Esophagus squamous epithelium (tissue), 5 donors: ENCODE measurements around the gene TSPAN5. TPM values are rescaled to one million over a fixed set of nuclear protein-coding genes. Genes with fewer than 3 reads are reported as not detected.

Source experiments
- DNase-seq: peaks from one replicate; lab custom pipeline; 2025; lab: John Stamatoyannopoulos, UW
- H3K27ac ChIP-seq, 4 donors: fragments of 200-600 bp; sonication (generic); one replicate each; pipeline ENCODE4 v1.5.1; 2016 to 2019; ENCODE audit warnings: mild to moderate bottlenecking in 1 of 4
- H3K27me3 ChIP-seq, 4 donors: fragments of 200-600 bp; sonication (generic); 1 replicate in 3 of 4; 2 replicates in 1 of 4; pipeline versions ENCODE4 v1.5.1 to v1.6.0; 2017 to 2021; ENCODE audit warnings: antibody characterized with exemption in 1 of 4
- H3K36me3 ChIP-seq, 3 donors: fragments of 200-600 bp; sonication (generic); one replicate each; pipeline ENCODE4 v1.5.1; 2016 to 2019
- H3K4me1 ChIP-seq, 3 donors: fragments of 200-600 bp; sonication (generic); one replicate each; pipeline ENCODE4 v1.5.1; 2017 to 2019
- H3K4me3 ChIP-seq, 4 donors: fragments of 200-600 bp; sonication (generic); 1 replicate in 3 of 4; 2 replicates in 1 of 4; pipeline ENCODE4 v1.5.1; 2016 to 2019; ENCODE audit warnings: mild to moderate bottlenecking in 2 of 4, moderate library complexity in 1 of 4
- H3K9me3 ChIP-seq, 3 donors: fragments of 200-600 bp; sonication (generic); one replicate each; pipeline ENCODE4 v1.5.1; 2016 to 2019
- POLR2A ChIP-seq, 4 donors: fragments of 450-650 bp; IDR thresholded peaks; one replicate each; pipeline ENCODE4 v1.6.1; 2017; ENCODE audit warnings: antibody characterized with exemption in 4 of 4, mild to moderate bottlenecking in 4 of 4, moderate library complexity in 3 of 4
- WGBS, 2 donors: methylation state at CpG; one replicate each; pipeline ENCODE4 v1.1.5; 2018; 5-methylcytosine and 5-hydroxymethylcytosine counted together
- intact Hi-C: fragments of 100-400 bp; cut with DNase I; formaldehyde crosslinking; loops from one replicate; pipeline ENCODE4 v1.15.0; 2022
- total RNA-seq, 4 donors: library from RNA; depleted of rRNA; stranded (reverse); fragments of >200 nt; gene quantifications; one replicate each; pipeline ENCODE4 v1.1.0, GENCODE V29; 2016
- TF ChIP-seq, protein P1 (sequence below), 6 experiments: fragments of 450-650 bp in 4 of 6; fragments of 200-600 bp in 2 of 6; sonication (generic) in 2 of 6; IDR thresholded peaks; one replicate each; pipeline ENCODE4 v1.5.1; 2016 to 2019; ENCODE audit warnings: antibody characterized with exemption in 6 of 6, mild to moderate bottlenecking in 4 of 6, moderate library complexity in 4 of 6
- donor health status: DM: yes; HTN: yes; CAD: no.

Gene TSPAN5
- total RNA-seq, 4 donors from 2014 or later: 10.9 to 19.0 (median 13.9) TPM

DNA sequence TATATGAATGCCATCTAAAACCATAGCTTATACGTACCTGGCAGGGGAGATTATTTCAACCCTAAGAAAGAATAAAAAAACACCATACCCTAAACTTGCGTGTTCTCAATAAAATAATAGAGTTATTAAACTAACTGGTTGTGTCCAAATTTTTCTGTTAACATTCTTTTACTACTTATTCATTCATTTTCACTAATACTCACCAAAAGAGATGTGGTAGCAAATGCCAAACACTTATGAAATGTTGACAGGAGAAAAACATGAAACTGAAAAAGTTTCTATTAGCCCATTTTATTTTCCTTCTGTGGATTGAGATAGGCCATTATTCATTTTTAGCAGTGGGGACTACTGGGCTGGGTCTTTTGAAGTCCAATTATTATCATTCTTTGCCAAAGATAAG lies 102.0 kb downstream of the TSPAN5 start:
- Histone ChIP-seq H3K27ac (no peak overlapping the region), H3K36me3 (no peaks in the 10 kb centered on the region), H3K4me1 (peaks cover 0 to 12% (median 4%) of the 10 kb centered on the region in 3 donors), H3K9me3 (no peaks in the 10 kb centered on the region), H3K27me3 (no peaks in the 10 kb centered on the region), H3K4me3 (no peak overlapping the region)
- WGBS, 2 donors: 92 to 94% methylated on average over 2 of the region's 2 CpGs
- no peak for DNase-seq
- no peak for TF ChIP-seq POLR2A (IDR thresholded peaks at IDR 0.05)
- TF ChIP-seq, protein P1, sequence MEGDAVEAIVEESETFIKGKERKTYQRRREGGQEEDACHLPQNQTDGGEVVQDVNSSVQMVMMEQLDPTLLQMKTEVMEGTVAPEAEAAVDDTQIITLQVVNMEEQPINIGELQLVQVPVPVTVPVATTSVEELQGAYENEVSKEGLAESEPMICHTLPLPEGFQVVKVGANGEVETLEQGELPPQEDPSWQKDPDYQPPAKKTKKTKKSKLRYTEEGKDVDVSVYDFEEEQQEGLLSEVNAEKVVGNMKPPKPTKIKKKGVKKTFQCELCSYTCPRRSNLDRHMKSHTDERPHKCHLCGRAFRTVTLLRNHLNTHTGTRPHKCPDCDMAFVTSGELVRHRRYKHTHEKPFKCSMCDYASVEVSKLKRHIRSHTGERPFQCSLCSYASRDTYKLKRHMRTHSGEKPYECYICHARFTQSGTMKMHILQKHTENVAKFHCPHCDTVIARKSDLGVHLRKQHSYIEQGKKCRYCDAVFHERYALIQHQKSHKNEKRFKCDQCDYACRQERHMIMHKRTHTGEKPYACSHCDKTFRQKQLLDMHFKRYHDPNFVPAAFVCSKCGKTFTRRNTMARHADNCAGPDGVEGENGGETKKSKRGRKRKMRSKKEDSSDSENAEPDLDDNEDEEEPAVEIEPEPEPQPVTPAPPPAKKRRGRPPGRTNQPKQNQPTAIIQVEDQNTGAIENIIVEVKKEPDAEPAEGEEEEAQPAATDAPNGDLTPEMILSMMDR (IDR thresholded peaks at IDR 0.05): no peak
- intact Hi-C loops: no loop called here

DNA sequence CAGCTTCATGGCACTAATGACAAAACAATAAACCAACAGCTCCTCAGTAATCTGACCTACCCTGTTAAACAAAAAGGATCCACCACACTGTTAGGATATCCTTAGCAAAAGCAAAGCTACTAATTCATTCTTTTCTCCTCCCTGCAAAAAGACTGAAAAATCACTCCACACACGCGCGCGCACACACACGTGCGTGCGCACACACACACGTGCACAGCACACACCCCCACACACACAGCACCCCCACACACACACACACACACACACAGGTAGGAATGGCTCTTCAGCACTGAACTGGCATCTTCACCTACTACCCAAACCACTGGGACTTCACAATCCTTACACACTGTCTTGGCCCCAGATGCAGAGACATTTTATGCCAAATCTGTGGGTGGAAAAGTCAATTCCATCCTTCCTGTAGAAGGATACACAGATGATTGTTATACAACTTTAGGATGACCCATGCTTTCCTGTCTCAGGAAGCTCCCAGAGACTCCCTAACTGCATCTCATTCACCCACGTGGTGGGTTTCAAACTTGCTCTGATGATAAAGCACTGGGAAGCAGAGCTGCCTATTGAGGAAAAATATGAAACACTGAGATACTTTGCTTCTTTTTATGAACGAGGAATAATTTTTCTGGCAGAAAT lies 102.5 kb downstream of the TSPAN5 start:
- H3K27ac ChIP-seq: no peak overlapping the region
- peaks cover 0 to 10% (median 4%) of the 10 kb centered on the region in 3 donors for H3K4me1 ChIP-seq
- 76 to 77% methylated on average over 10 of the region's 10 CpGs for WGBS, 2 donors

DNA sequence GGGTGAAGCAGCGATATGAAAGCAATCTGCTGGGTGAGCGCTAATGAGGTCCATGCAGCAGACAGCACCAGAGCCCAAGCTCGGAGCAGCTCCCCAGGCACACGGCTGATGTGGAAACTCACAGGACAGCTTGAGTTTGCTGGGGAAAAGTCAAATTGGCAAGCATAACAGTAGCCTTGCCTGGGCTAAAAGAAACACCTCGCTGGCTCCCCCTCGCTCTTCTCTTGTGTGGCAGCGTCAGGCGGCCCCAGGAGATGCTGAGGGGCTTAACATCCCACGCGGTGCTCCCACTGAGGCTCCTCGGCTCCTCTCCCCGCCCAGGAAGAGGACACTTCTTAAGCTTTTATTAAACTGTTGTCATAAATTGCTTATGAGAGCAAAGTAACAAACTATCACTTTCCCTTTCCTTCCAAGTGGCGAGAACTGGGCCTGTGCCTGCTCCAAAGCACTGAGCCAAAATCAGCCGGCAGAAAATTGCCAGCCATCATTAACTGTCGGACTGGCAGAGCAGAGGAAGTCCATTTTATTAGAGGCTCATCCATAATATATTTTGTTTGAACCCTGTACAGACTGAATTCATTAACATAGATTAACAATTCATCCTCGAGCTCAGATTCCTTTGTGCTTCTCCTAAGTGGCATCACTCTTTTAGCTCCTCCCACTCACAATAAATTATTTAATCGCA lies 111.4 kb downstream of the TSPAN5 start:
- TF ChIP-seq, protein P1 (IDR thresholded peaks at IDR 0.05): peak in 2 of 6 experiments; percentile 13 to 27
- TF ChIP-seq POLR2A (IDR thresholded peaks at IDR 0.05): no peak
- no peak for DNase-seq
- intact Hi-C loops: no loop called here
- Histone ChIP-seq H3K4me3 (peak overlapping the region; percentile 18 to 61 (median 39)), H3K9me3 (no peaks in the 10 kb centered on the region), H3K4me1 (peaks cover 0 to 19% (median 0%) of the 10 kb centered on the region in 3 donors), H3K36me3 (no peaks in the 10 kb centered on the region), H3K27ac (peak overlapping the region; percentile 69 to 79 (median 73)), H3K27me3 (no peaks in the 10 kb centered on the region)
- WGBS, 2 donors: 20 to 30% methylated on average over 13 to 14 of the region's 17 CpGs

More for the DNA sequence above, 102.5 kb downstream of the TSPAN5 start:
- Histone ChIP-seq H3K36me3 (no peaks in the 10 kb centered on the region), H3K9me3 (no peaks in the 10 kb centered on the region), H3K4me3 (no peak overlapping the region), H3K27me3 (no peaks in the 10 kb centered on the region)
- TF ChIP-seq, protein P1 (IDR thresholded peaks at IDR 0.05): no peak
- TF ChIP-seq POLR2A (IDR thresholded peaks at IDR 0.05): no peak
- no peak for DNase-seq
- intact Hi-C loops: no loop called here

DNA sequence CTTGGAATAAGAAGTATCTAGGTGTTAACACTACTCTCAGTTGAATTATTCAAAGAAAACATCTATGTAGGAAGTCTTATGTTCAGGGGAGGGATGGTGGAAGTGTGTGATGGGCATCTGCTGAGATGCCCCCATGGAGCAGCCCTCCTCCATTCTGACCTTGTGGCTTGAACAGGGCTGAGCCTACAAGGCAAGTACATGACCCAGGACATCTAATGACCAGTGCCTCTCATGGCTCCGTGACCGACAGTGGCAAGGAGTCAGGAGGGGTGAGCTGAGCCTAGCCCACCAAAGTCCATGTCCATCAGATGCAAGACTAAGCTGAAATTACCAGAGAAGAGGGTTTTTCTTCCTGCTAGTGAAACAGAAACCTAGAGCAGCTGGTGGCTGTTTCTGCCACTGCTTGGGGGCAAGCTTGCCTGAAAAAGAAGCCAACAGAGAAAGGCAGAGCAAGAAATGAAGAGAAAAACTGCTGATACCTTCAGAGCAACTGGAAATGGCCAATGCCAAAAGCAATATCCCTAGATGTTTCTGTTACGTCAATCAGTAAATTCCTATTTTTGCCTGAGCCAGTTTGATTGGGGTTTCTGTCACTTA lies 113.5 kb downstream of the TSPAN5 start:
- Histone ChIP-seq H3K4me3 (no peak overlapping the region), H3K9me3 (no peaks in the 10 kb centered on the region), H3K27ac (no peak overlapping the region), H3K4me1 (peaks cover 0 to 40% (median 6%) of the 10 kb centered on the region in 3 donors), H3K27me3 (no peaks in the 10 kb centered on the region), H3K36me3 (no peaks in the 10 kb centered on the region)
- TF ChIP-seq, protein P1 (IDR thresholded peaks at IDR 0.05): no peak
- no peak for TF ChIP-seq POLR2A (IDR thresholded peaks at IDR 0.05)
- intact Hi-C loops: no loop called here
- DNase-seq: no peak
- 79% methylated on average over 3 of the region's 3 CpGs for WGBS, 2 donors
